Measurements from ENCODE around the gene PLGRKT. TPM values are rescaled to one million over a fixed set of nuclear protein-coding genes. Genes with fewer than 3 reads are reported as not detected.

Gene PLGRKT
- total RNA-seq, 1 experiment from 2014 or later, result 30.9 TPM

DNA sequence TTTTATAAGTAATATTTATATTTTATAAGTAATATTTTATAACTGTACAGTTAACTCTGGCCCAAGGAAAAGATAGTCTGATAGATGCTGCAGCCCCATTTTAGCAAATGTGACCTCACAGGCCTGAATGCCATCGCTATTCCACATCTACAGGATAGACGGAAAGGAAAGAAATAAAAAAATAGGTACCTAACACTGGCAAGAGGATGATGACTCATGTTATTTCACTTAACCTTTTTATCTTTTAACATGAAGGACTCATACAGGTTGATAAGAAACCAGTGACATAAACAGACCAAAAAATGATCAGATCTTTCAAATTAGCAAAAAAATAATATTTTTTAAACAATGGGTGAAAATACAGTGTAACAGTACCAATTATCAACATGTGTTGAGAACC lies 15.3 kb upstream of the PLGRKT start:
- Histone ChIP-seq H3K36me3 (ENCODE audit: insufficient read depth, low read length, poor library complexity, severe bottlenecking) (no peaks in the 10 kb centered on the region), H3K4me3 (ENCODE audit: low read depth, low read length, poor library complexity, severe bottlenecking) (no peak overlapping the region), H3K27me3 (replicated peaks; ENCODE audit: insufficient read depth, low read depth, low read length, poor library complexity) (no peaks in the 10 kb centered on the region), H3K4me1 (ENCODE audit: insufficient read depth, low read length, poor library complexity, severe bottlenecking) (no peaks in the 10 kb centered on the region), H3K27ac (ENCODE audit: low read depth, low read length, poor library complexity, severe bottlenecking) (no peak overlapping the region), H3K9me3 (ENCODE audit: low read depth, low read length, poor library complexity, severe bottlenecking) (no peaks in the 10 kb centered on the region)
- intact Hi-C loops (cut with micrococcal nuclease; ENCODE audit: unreplicated experiment), result no loop called here
- DNase-seq (ENCODE audit: low spot score), result no peak
- ChIA-PET CTCF (no interaction called here), POLR2A (ENCODE audit: low non-redundant PET) (no interaction called here)
- BruUV-seq (replicated peaks), result no TSS peak
- TF ChIP-seq, protein P1, sequence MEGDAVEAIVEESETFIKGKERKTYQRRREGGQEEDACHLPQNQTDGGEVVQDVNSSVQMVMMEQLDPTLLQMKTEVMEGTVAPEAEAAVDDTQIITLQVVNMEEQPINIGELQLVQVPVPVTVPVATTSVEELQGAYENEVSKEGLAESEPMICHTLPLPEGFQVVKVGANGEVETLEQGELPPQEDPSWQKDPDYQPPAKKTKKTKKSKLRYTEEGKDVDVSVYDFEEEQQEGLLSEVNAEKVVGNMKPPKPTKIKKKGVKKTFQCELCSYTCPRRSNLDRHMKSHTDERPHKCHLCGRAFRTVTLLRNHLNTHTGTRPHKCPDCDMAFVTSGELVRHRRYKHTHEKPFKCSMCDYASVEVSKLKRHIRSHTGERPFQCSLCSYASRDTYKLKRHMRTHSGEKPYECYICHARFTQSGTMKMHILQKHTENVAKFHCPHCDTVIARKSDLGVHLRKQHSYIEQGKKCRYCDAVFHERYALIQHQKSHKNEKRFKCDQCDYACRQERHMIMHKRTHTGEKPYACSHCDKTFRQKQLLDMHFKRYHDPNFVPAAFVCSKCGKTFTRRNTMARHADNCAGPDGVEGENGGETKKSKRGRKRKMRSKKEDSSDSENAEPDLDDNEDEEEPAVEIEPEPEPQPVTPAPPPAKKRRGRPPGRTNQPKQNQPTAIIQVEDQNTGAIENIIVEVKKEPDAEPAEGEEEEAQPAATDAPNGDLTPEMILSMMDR (conservative IDR thresholded peaks at IDR 0.05; ENCODE audit: low read depth, low read length), result no peak
- TF ChIP-seq EZH2 (IDR thresholded peaks at IDR 0.05; ENCODE audit: borderline replicate concordance, low read depth, low read length, poor library complexity, severe bottlenecking), result no peak

- no peak for DNase-seq (ENCODE audit: low spot score)
- BruUV-seq (replicated peaks), result no TSS peak
- H3K27ac ChIP-seq (ENCODE audit: low read depth, low read length, poor library complexity, severe bottlenecking), result no peak overlapping the region
- POLR2A ChIA-PET (ENCODE audit: low non-redundant PET), result no interaction called here
- H3K27me3 ChIP-seq (replicated peaks; ENCODE audit: insufficient read depth, low read depth, low read length, poor library complexity), result no peaks in the 10 kb centered on the region
- H3K9me3 ChIP-seq (ENCODE audit: low read depth, low read length, poor library complexity, severe bottlenecking), result no peaks in the 10 kb centered on the region
- CTCF ChIA-PET, result interaction anchor here (0.6 kb wide), 1 partner anchor 59 kb away, joined by 11 read pairs; no protein-coding TSS in a partner anchor
- H3K36me3 ChIP-seq (ENCODE audit: insufficient read depth, low read length, poor library complexity, severe bottlenecking), result no peaks in the 10 kb centered on the region
- TF ChIP-seq, protein P1 (conservative IDR thresholded peaks at IDR 0.05; ENCODE audit: low read depth, low read length), result no peak
- no peak for TF ChIP-seq EZH2 (IDR thresholded peaks at IDR 0.05; ENCODE audit: borderline replicate concordance, low read depth, low read length, poor library complexity, severe bottlenecking)
- no peak overlapping the region for H3K4me3 ChIP-seq (ENCODE audit: low read depth, low read length, poor library complexity, severe bottlenecking)
- intact Hi-C loops (cut with micrococcal nuclease; ENCODE audit: unreplicated experiment), result no loop called here
- H3K4me1 ChIP-seq (ENCODE audit: insufficient read depth, low read length, poor library complexity, severe bottlenecking), result no peaks in the 10 kb centered on the region
Observed at GRCh38 chr9:5452286-5452609, 14.5 kb upstream of the PLGRKT start.

DNA sequence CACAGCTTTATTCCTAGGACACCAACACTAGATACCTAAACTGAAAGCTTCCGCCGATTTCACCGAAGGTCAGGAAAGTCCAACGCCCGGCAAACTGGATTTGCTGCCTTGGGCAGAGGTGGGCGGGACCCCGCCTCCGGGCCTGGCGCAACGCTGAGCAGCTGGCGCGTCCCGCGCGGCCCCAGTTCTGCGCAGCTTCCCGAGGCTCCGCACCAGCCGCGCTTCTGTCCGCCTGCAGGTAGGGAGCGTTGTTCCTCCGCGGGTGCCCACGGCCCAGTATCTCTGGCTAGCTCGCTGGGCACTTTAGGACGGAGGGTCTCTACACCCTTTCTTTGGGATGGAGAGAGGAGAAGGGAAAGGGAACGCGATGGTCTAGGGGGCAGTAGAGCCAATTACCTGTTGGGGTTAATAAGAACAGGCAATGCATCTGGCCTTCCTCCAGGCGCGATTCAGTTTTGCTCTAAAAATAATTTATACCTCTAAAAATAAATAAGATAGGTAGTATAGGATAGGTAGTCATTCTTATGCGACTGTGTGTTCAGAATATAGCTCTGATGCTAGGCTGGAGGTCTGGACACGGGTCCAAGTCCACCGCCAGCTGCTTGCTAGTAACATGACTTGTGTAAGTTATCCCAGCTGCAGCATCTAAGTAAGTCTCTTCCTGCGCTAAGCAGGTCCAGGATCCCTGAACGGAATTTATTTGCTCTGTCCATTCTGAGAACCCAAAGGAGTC lies 12.8 kb upstream of the PLGRKT start, which contains the start of gene CD274:
CD274 (plus strand) TSS at position 184 of the 733 bp plus-strand sequence. CDS start 5,572 bp downstream, outside the sequence.
- ChIA-PET POLR2A (ENCODE audit: low non-redundant PET) (no interaction called here), CTCF (interaction anchor here (0.6 to 1.1 kb wide), 3 partner anchors 20 to 703 kb away, joined by 3 to 8 read pairs (median 3); no protein-coding TSS in a partner anchor)
- Histone ChIP-seq H3K27ac (ENCODE audit: low read depth, low read length, poor library complexity, severe bottlenecking) (peak within 1 kb of the TSS; percentile 49), H3K27me3 (replicated peaks; ENCODE audit: insufficient read depth, low read depth, low read length, poor library complexity) (no peaks in the 10 kb centered on the region), H3K36me3 (ENCODE audit: insufficient read depth, low read length, poor library complexity, severe bottlenecking) (no peaks in the 10 kb centered on the region), H3K9me3 (ENCODE audit: low read depth, low read length, poor library complexity, severe bottlenecking) (no peaks in the 10 kb centered on the region), H3K4me1 (ENCODE audit: insufficient read depth, low read length, poor library complexity, severe bottlenecking) (no peaks in the 10 kb centered on the region), H3K4me3 (ENCODE audit: low read depth, low read length, poor library complexity, severe bottlenecking) (peak within 1 kb of the TSS; percentile 60)
- intact Hi-C loops (cut with micrococcal nuclease; ENCODE audit: unreplicated experiment), result loop anchor here (2.0 kb wide), 1 partner anchor 140 kb away; no protein-coding TSS in a partner anchor
- DNase-seq (ENCODE audit: low spot score), result peak; percentile 81
- no peak for TF ChIP-seq EZH2 (IDR thresholded peaks at IDR 0.05; ENCODE audit: borderline replicate concordance, low read depth, low read length, poor library complexity, severe bottlenecking)
- TF ChIP-seq, protein P1 (conservative IDR thresholded peaks at IDR 0.05; ENCODE audit: low read depth, low read length), result peak; percentile 79
- no TSS peak for BruUV-seq (replicated peaks)
